Liver (tissue), 9 donors: ENCODE results near the gene PLXDC1. TPM values are rescaled to one million over a fixed set of nuclear protein-coding genes. Genes with fewer than 3 reads are reported as not detected.

Experiments used
- DNase-seq: peaks from one replicate; pipeline ENCODE4 v3.0.0-alpha.2; 2017; ENCODE audit warnings: low spot score
- H3K27ac ChIP-seq, 2 donors: one replicate each; pipeline ENCODE4 v1.7.0; 2013; ENCODE audit warnings: inconsistent platforms in 2 of 2, low read length in 2 of 2, control low read depth in 1 of 2, low read depth in 1 of 2, mild to moderate bottlenecking in 1 of 2
- H3K27me3 ChIP-seq, 4 donors: one replicate each; pipeline versions ENCODE4 v1.6.1 to v1.7.0; 2013; ENCODE audit warnings: low read length in 3 of 4, inconsistent platforms in 1 of 4, mild to moderate bottlenecking in 1 of 4, moderate library complexity in 1 of 4; ENCODE audit not compliant: control insufficient read depth in 4 of 4, insufficient read depth in 4 of 4
- H3K36me3 ChIP-seq, 4 donors: one replicate each; pipeline versions ENCODE4 v1.6.1 to v1.7.0; 2013; ENCODE audit warnings: low read length in 3 of 4, mild to moderate bottlenecking in 3 of 4, low read depth in 1 of 4, moderate library complexity in 1 of 4; ENCODE audit not compliant: control insufficient read depth in 4 of 4, insufficient read depth in 3 of 4
- H3K4me1 ChIP-seq, 4 donors: one replicate each; pipeline versions ENCODE4 v1.6.1 to v1.7.0; 2013; ENCODE audit warnings: low read length in 3 of 4, mild to moderate bottlenecking in 3 of 4, moderate library complexity in 1 of 4; ENCODE audit not compliant: control insufficient read depth in 4 of 4, insufficient read depth in 4 of 4
- H3K4me3 ChIP-seq, 3 donors: one replicate each; pipeline versions ENCODE4 v1.6.1 to v1.7.0; 2013; ENCODE audit warnings: low read length in 3 of 3, control low read depth in 1 of 3, low read depth in 1 of 3, mild to moderate bottlenecking in 1 of 3
- H3K9ac ChIP-seq, 2 donors: one replicate each; pipeline ENCODE4 v1.7.0; 2013; ENCODE audit warnings: low read length in 2 of 2, mild to moderate bottlenecking in 2 of 2, moderate library complexity in 2 of 2, control low read depth in 1 of 2, low read depth in 1 of 2
- H3K9me3 ChIP-seq, 4 donors: one replicate each; pipeline versions ENCODE4 v1.6.1 to v1.7.0; 2013; ENCODE audit warnings: low read length in 3 of 4; ENCODE audit not compliant: control insufficient read depth in 4 of 4
- EGR1 ChIP-seq, 2 donors: IDR thresholded peaks; 2 replicates each; pipeline ENCODE4 v1.6.1; 2016 to 2018; ENCODE audit warnings: antibody characterized with exemption in 2 of 2, low read depth in 2 of 2
- FOXA1 ChIP-seq: IDR thresholded peaks from 2 replicates; pipeline ENCODE4 v1.6.1; 2016; ENCODE audit warnings: antibody characterized with exemption
- FOXA2 ChIP-seq: IDR thresholded peaks from 2 replicates; pipeline ENCODE4 v1.6.1; 2016; ENCODE audit warnings: antibody characterized with exemption
- GABPA ChIP-seq, 2 donors: IDR thresholded peaks in 1 of 2; conservative IDR thresholded peaks in 1 of 2; 2 replicates each; pipeline ENCODE4 v1.6.1; 2016; ENCODE audit warnings: antibody characterized with exemption in 2 of 2, mild to moderate bottlenecking in 1 of 2, moderate library complexity in 1 of 2
- HNF4A ChIP-seq, 2 donors: conservative IDR thresholded peaks; 2 replicates each; pipeline ENCODE4 v1.6.1; 2016; ENCODE audit warnings: antibody characterized with exemption in 2 of 2, mild to moderate bottlenecking in 2 of 2
- HNF4G ChIP-seq: IDR thresholded peaks from 2 replicates; pipeline ENCODE4 v1.6.1; 2016; ENCODE audit warnings: antibody characterized with exemption
- JUND ChIP-seq, 2 donors: IDR thresholded peaks; 2 replicates each; pipeline ENCODE4 v1.6.1; 2016; ENCODE audit warnings: antibody characterized with exemption in 2 of 2
- NR2F2 ChIP-seq: IDR thresholded peaks from 2 replicates; pipeline ENCODE4 v1.6.1; 2016; ENCODE audit warnings: antibody characterized with exemption
- RAD21 ChIP-seq, 2 donors: IDR thresholded peaks; 2 replicates each; pipeline ENCODE4 v1.6.1; 2016; ENCODE audit warnings: antibody characterized with exemption in 2 of 2, mild to moderate bottlenecking in 2 of 2
- RXRA ChIP-seq, 2 donors: IDR thresholded peaks; 2 replicates each; pipeline ENCODE4 v1.6.1; 2017 to 2018; ENCODE audit warnings: antibody characterized with exemption in 2 of 2, mild to moderate bottlenecking in 1 of 2
- SP1 ChIP-seq: IDR thresholded peaks from 2 replicates; pipeline ENCODE4 v1.6.1; 2018; ENCODE audit warnings: antibody characterized with exemption, mild to moderate bottlenecking
- TAF1 ChIP-seq: conservative IDR thresholded peaks from 2 replicates; pipeline ENCODE4 v1.6.1; 2016; ENCODE audit warnings: antibody characterized with exemption, mild to moderate bottlenecking
- YY1 ChIP-seq: IDR thresholded peaks from 2 replicates; pipeline ENCODE4 v1.6.1; 2016; ENCODE audit warnings: antibody characterized with exemption, mild to moderate bottlenecking
- WGBS: extraction: QIAGEN DNeasy Blood & Tissue Kit; methylation state at CpG from one replicate; pipeline ENCODE4 v1.1.7; 2013; 5-methylcytosine and 5-hydroxymethylcytosine counted together
- polyA plus RNA-seq, 2 donors: library from polyadenylated mRNA; stranded (reverse) in 1 of 2; unstranded in 1 of 2; fragments of 200-250 nt in 1 of 2; fragments of >200 nt in 1 of 2; fragmentation: Nextera tagmentation in 1 of 2; extraction: Ambion mirVana in 1 of 2; gene quantifications; one replicate each; pipeline versions ENCODE4 v1.2.1 to v1.2.3, GENCODE V29; 2013 to 2015
- total RNA-seq, 2 donors: library from RNA; depleted of rRNA; stranded (reverse); fragments of >200 nt; gene quantifications; one replicate each; pipeline ENCODE4 v1.2.3, GENCODE V29; 2014
- TF ChIP-seq, protein P1 (sequence below): IDR thresholded peaks from 2 replicates; pipeline ENCODE4 v1.6.1; 2016; ENCODE audit warnings: antibody characterized with exemption
- TF ChIP-seq, protein P2 (sequence below): IDR thresholded peaks from 2 replicates; pipeline ENCODE4 v1.6.1; 2016; ENCODE audit warnings: antibody characterized with exemption
- TF ChIP-seq, protein P3 (sequence below): IDR thresholded peaks from 2 replicates; pipeline ENCODE4 v1.6.1; 2016; ENCODE audit warnings: antibody characterized with exemption
- TF ChIP-seq, protein P4 (sequence below): fragments of 150-350 bp; IDR thresholded peaks from 2 replicates; pipeline ENCODE4 v1.5.1; 2017; ENCODE audit warnings: improper control_type of control experiment, low read depth, low read length; ENCODE audit not compliant: missing input control
- TF ChIP-seq, protein P5 (sequence below): IDR thresholded peaks from 2 replicates; pipeline ENCODE4 v1.6.1; 2016; ENCODE audit warnings: antibody characterized with exemption, mild to moderate bottlenecking
- donor health status: healthy.
- donor health status: healthy.
- donor health status: healthy.
- donor health status: healthy.
- donor health status: healthy.

Gene PLXDC1
- total and polyA plus RNA-seq, 4 donors, result 0.14 to 0.84 (median 0.30) TPM

DNA sequence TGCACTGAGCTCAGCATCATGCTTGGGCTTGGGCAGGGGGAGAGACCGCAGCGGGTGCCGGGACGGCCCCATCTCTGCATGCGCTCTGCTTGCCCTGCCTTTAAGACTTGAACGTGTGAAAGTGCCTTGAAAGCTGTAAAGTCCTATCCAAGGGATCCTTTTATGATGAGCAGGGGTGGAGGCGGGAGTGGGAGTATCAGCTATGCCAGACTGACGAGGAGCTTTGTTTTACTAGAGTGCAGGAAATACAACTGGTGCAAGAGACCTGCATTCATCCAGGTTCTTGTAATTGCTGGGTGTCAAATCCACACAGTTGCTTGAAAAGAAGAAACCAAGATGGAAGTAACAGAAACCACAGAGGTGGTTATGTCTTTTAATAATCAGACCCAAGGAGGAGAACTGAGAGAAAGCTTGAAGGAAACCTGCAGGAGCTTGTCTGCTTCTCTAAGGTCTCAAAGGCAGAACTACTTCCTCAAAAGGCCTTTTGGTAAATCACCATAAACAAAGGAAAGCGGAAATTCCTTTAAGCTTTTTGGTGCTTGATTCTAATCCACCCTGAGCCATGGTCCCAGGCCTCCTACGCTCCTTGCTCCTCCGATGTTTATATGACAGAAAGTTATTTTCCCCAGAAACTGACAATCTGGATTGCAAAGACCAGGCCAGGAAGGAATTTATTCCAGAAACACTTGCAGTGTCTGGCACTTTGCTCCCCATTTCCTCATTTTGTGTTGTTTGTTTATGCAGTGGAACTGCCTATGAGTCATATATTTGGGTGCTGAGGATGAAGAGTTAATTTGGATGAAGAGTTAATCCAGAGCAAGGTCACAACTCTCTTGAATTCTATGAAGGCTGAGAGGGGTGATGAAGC is 132.9 kb downstream of the PLXDC1 start:
- no peak overlapping the region for H3K4me3 ChIP-seq
- H3K9me3 ChIP-seq, result no peaks in the 10 kb centered on the region
- TF ChIP-seq HNF4G (no peak), HNF4A (conservative IDR thresholded peaks at IDR 0.05) (no peak), EGR1 (IDR thresholded peaks at IDR 0.05; ENCODE audit: low read depth in 2 of 2) (no peak), RAD21 (IDR thresholded peaks at IDR 0.05) (no peak), FOXA1 (no peak), YY1 (no peak), JUND (IDR thresholded peaks at IDR 0.05) (no peak), RXRA (IDR thresholded peaks at IDR 0.05) (no peak), TAF1 (no peak), FOXA2 (no peak), NR2F2 (no peak), SP1 (no peak), GABPA (IDR thresholded peaks at IDR 0.05 in 1 of 2, conservative IDR thresholded peaks at IDR 0.05 in 1 of 2) (no peak)
- TF ChIP-seq, protein P1, sequence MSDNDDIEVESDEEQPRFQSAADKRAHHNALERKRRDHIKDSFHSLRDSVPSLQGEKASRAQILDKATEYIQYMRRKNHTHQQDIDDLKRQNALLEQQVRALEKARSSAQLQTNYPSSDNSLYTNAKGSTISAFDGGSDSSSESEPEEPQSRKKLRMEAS, result no peak
- TF ChIP-seq, protein P2, sequence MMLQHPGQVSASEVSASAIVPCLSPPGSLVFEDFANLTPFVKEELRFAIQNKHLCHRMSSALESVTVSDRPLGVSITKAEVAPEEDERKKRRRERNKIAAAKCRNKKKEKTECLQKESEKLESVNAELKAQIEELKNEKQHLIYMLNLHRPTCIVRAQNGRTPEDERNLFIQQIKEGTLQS, result no peak
- TF ChIP-seq, protein P3, sequence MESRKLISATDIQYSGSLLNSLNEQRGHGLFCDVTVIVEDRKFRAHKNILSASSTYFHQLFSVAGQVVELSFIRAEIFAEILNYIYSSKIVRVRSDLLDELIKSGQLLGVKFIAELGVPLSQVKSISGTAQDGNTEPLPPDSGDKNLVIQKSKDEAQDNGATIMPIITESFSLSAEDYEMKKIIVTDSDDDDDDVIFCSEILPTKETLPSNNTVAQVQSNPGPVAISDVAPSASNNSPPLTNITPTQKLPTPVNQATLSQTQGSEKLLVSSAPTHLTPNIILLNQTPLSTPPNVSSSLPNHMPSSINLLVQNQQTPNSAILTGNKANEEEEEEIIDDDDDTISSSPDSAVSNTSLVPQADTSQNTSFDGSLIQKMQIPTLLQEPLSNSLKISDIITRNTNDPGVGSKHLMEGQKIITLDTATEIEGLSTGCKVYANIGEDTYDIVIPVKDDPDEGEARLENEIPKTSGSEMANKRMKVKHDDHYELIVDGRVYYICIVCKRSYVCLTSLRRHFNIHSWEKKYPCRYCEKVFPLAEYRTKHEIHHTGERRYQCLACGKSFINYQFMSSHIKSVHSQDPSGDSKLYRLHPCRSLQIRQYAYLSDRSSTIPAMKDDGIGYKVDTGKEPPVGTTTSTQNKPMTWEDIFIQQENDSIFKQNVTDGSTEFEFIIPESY, result no peak
- TF ChIP-seq, protein P4, sequence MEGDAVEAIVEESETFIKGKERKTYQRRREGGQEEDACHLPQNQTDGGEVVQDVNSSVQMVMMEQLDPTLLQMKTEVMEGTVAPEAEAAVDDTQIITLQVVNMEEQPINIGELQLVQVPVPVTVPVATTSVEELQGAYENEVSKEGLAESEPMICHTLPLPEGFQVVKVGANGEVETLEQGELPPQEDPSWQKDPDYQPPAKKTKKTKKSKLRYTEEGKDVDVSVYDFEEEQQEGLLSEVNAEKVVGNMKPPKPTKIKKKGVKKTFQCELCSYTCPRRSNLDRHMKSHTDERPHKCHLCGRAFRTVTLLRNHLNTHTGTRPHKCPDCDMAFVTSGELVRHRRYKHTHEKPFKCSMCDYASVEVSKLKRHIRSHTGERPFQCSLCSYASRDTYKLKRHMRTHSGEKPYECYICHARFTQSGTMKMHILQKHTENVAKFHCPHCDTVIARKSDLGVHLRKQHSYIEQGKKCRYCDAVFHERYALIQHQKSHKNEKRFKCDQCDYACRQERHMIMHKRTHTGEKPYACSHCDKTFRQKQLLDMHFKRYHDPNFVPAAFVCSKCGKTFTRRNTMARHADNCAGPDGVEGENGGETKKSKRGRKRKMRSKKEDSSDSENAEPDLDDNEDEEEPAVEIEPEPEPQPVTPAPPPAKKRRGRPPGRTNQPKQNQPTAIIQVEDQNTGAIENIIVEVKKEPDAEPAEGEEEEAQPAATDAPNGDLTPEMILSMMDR, result no peak
- TF ChIP-seq, protein P5, sequence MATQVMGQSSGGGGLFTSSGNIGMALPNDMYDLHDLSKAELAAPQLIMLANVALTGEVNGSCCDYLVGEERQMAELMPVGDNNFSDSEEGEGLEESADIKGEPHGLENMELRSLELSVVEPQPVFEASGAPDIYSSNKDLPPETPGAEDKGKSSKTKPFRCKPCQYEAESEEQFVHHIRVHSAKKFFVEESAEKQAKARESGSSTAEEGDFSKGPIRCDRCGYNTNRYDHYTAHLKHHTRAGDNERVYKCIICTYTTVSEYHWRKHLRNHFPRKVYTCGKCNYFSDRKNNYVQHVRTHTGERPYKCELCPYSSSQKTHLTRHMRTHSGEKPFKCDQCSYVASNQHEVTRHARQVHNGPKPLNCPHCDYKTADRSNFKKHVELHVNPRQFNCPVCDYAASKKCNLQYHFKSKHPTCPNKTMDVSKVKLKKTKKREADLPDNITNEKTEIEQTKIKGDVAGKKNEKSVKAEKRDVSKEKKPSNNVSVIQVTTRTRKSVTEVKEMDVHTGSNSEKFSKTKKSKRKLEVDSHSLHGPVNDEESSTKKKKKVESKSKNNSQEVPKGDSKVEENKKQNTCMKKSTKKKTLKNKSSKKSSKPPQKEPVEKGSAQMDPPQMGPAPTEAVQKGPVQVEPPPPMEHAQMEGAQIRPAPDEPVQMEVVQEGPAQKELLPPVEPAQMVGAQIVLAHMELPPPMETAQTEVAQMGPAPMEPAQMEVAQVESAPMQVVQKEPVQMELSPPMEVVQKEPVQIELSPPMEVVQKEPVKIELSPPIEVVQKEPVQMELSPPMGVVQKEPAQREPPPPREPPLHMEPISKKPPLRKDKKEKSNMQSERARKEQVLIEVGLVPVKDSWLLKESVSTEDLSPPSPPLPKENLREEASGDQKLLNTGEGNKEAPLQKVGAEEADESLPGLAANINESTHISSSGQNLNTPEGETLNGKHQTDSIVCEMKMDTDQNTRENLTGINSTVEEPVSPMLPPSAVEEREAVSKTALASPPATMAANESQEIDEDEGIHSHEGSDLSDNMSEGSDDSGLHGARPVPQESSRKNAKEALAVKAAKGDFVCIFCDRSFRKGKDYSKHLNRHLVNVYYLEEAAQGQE, result no peak
- 82% methylated on average over 11 of the region's 11 CpGs for WGBS
- no peak for DNase-seq
- H3K36me3 ChIP-seq, result no peaks in the 10 kb centered on the region
- no peak overlapping the region for H3K27ac ChIP-seq
- peaks cover 0 to 2% (median 0%) of the 10 kb centered on the region in 4 donors for H3K4me1 ChIP-seq
- H3K9ac ChIP-seq, result no peak overlapping the region
- H3K27me3 ChIP-seq, result no peaks in the 10 kb centered on the region
